22Rv1 (cell line): ENCODE data around the gene DOP1B.

ENCODE experiments used
- ZFX ChIP-seq: fragments of 450-650 bp; IDR thresholded peaks from 2 replicates; pipeline ENCODE4 v1.6.1; 2017; ENCODE audit warnings: antibody characterized with exemption, borderline replicate concordance
- TF ChIP-seq, protein P1 (sequence below): fragments of 450-650 bp; IDR thresholded peaks from 2 replicates; pipeline ENCODE4 v1.5.1; 2017; ENCODE audit warnings: mild to moderate bottlenecking

- TF ChIP-seq, protein P1, sequence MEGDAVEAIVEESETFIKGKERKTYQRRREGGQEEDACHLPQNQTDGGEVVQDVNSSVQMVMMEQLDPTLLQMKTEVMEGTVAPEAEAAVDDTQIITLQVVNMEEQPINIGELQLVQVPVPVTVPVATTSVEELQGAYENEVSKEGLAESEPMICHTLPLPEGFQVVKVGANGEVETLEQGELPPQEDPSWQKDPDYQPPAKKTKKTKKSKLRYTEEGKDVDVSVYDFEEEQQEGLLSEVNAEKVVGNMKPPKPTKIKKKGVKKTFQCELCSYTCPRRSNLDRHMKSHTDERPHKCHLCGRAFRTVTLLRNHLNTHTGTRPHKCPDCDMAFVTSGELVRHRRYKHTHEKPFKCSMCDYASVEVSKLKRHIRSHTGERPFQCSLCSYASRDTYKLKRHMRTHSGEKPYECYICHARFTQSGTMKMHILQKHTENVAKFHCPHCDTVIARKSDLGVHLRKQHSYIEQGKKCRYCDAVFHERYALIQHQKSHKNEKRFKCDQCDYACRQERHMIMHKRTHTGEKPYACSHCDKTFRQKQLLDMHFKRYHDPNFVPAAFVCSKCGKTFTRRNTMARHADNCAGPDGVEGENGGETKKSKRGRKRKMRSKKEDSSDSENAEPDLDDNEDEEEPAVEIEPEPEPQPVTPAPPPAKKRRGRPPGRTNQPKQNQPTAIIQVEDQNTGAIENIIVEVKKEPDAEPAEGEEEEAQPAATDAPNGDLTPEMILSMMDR, result no peak
- TF ChIP-seq ZFX, result no peak
Measured at GRCh38 chr21:36169470-36170128, 13.0 kb downstream of the DOP1B start.
